Liver (tissue), 3 donors: ENCODE measurements around the gene SEPHS1.
"Not testable (repeated sequence)": the region's sequence is repeated elsewhere in the genome, so short reads cannot be mapped to it uniquely, and the experiment has no call there.

Source experiments
- CTCF ChIP-seq: fragments of 150-350 bp; IDR thresholded peaks from 2 replicates; pipeline ENCODE4 v1.5.1; 2017; ENCODE audit warnings: improper control_type of control experiment, low read depth, low read length; ENCODE audit not compliant: missing input control
- FOXA1 ChIP-seq: IDR thresholded peaks from 2 replicates; pipeline ENCODE4 v1.6.1; 2016; ENCODE audit warnings: antibody characterized with exemption
- HNF4G ChIP-seq: IDR thresholded peaks from 2 replicates; pipeline ENCODE4 v1.6.1; 2016; ENCODE audit warnings: antibody characterized with exemption
- MAX ChIP-seq: IDR thresholded peaks from 2 replicates; pipeline ENCODE4 v1.6.1; 2016; ENCODE audit warnings: antibody characterized with exemption
- REST ChIP-seq: IDR thresholded peaks from 2 replicates; pipeline ENCODE4 v1.6.1; 2016; ENCODE audit warnings: antibody characterized with exemption, mild to moderate bottlenecking
- TAF1 ChIP-seq: conservative IDR thresholded peaks from 2 replicates; pipeline ENCODE4 v1.6.1; 2016; ENCODE audit warnings: antibody characterized with exemption, mild to moderate bottlenecking
- YY1 ChIP-seq: IDR thresholded peaks from 2 replicates; pipeline ENCODE4 v1.6.1; 2016; ENCODE audit warnings: antibody characterized with exemption, mild to moderate bottlenecking
- ZBTB33 ChIP-seq: IDR thresholded peaks from 2 replicates; pipeline ENCODE4 v1.6.1; 2016; ENCODE audit warnings: antibody characterized with exemption
- donor health status: healthy.
- donor health status: healthy.

- TF ChIP-seq CTCF, REST, YY1, FOXA1, MAX, TAF1, ZBTB33, HNF4G: not testable (repeated sequence)
Observed at GRCh38 chr10:13330980-13331379, 17.1 kb downstream of the SEPHS1 start.
